H9 (cell line): ENCODE measurements around the gene STK32C. TPM values are rescaled to one million over a fixed set of nuclear protein-coding genes. Genes with fewer than 3 reads are reported as not detected.

Source experiments
- DNase-seq: peaks from one replicate; pipeline ENCODE4 v3.0.0-alpha.2; 2017
- H2AFZ ChIP-seq: one replicate; pipeline ENCODE4 v1.6.1; 2013; ENCODE audit warnings: mild to moderate bottlenecking, low read length, control low read depth, moderate library complexity
- H2AK5ac ChIP-seq: 2 replicates; pipeline ENCODE4 v1.6.1; 2013; ENCODE audit warnings: low read length, control low read depth, mixed read lengths; ENCODE audit not compliant: insufficient read length
- H2BK120ac ChIP-seq: one replicate; pipeline ENCODE4 v1.6.1; 2013; ENCODE audit warnings: low read depth, mild to moderate bottlenecking, low read length, control low read depth, inconsistent platforms; ENCODE audit not compliant: poor library complexity, severe bottlenecking
- H2BK12ac ChIP-seq: 2 replicates; pipeline ENCODE4 v1.6.1; 2013; ENCODE audit warnings: low read length, control low read depth, mixed read lengths, low read depth; ENCODE audit not compliant: insufficient read length
- H2BK15ac ChIP-seq: 2 replicates; pipeline ENCODE4 v1.6.1; 2013; ENCODE audit warnings: low read depth, low read length, control low read depth
- H2BK20ac ChIP-seq: one replicate; pipeline ENCODE4 v1.6.1; 2013; ENCODE audit warnings: low read depth, mild to moderate bottlenecking, low read length, control low read depth, inconsistent platforms; ENCODE audit not compliant: poor library complexity, severe bottlenecking
- H2BK5ac ChIP-seq: 2 replicates; pipeline ENCODE4 v1.6.1; 2013; ENCODE audit warnings: low read length, control low read depth, mixed read lengths; ENCODE audit not compliant: insufficient read length
- H3K14ac ChIP-seq: 2 replicates; pipeline ENCODE4 v1.6.1; 2013; ENCODE audit warnings: low read length, control low read depth; ENCODE audit not compliant: insufficient read depth
- H3K18ac ChIP-seq: 2 replicates; pipeline ENCODE4 v1.6.1; 2013; ENCODE audit warnings: low read depth, mild to moderate bottlenecking, mixed read lengths, low read length, control low read depth; ENCODE audit not compliant: insufficient read length
- H3K23ac ChIP-seq: 2 replicates; pipeline ENCODE4 v1.6.1; 2013; ENCODE audit warnings: low read length, control low read depth, mixed read lengths, low read depth; ENCODE audit not compliant: insufficient read length
- H3K23me2 ChIP-seq: 2 replicates; pipeline ENCODE4 v1.6.1; 2013; ENCODE audit warnings: low read depth, mild to moderate bottlenecking, mixed read lengths, low read length, control low read depth; ENCODE audit not compliant: insufficient read length, poor library complexity, severe bottlenecking
- H3K27ac ChIP-seq: 2 replicates; pipeline ENCODE4 v1.5.1; 2013; ENCODE audit warnings: low read length, control low read depth, mixed read lengths, low read depth; ENCODE audit not compliant: insufficient read length
- H3K27me3 ChIP-seq: 2 replicates; pipeline ENCODE4 v1.6.1; 2013; ENCODE audit warnings: low read length, control low read depth, inconsistent platforms; ENCODE audit not compliant: insufficient read depth
- H3K4ac ChIP-seq: 2 replicates; pipeline ENCODE4 v1.6.1; 2013; ENCODE audit warnings: low read depth, mild to moderate bottlenecking, control low read depth, inconsistent platforms, low read length, moderate library complexity
- H3K4me1 ChIP-seq: 2 replicates; pipeline ENCODE4 v1.6.1; 2013; ENCODE audit warnings: low read length, control low read depth, inconsistent platforms; ENCODE audit not compliant: insufficient read depth
- H3K4me2 ChIP-seq: 2 replicates; pipeline ENCODE4 v1.6.1; 2013; ENCODE audit warnings: low read length, control low read depth, mixed read lengths; ENCODE audit not compliant: insufficient read length, insufficient read depth
- H3K56ac ChIP-seq: 2 replicates; pipeline ENCODE4 v1.6.1; 2013; ENCODE audit warnings: low read depth, mild to moderate bottlenecking, mixed read lengths, low read length, control low read depth; ENCODE audit not compliant: insufficient read length
- H3K79me1 ChIP-seq: 2 replicates; pipeline ENCODE4 v1.6.1; 2013; ENCODE audit warnings: low read depth, mild to moderate bottlenecking, moderate library complexity, low read length, control low read depth, inconsistent platforms; ENCODE audit not compliant: insufficient read depth, poor library complexity, severe bottlenecking
- H3K79me2 ChIP-seq: 2 replicates; pipeline ENCODE4 v1.6.1; 2013; ENCODE audit warnings: low read length, control low read depth, inconsistent platforms; ENCODE audit not compliant: insufficient read depth
- H3K9ac ChIP-seq: 2 replicates; pipeline ENCODE4 v1.6.1; 2013; ENCODE audit warnings: low read length, control low read depth, mixed read lengths; ENCODE audit not compliant: insufficient read length; ENCODE audit errors: extremely low read depth
- H3K9me3 ChIP-seq: one replicate; pipeline ENCODE4 v1.6.1; 2013; ENCODE audit warnings: low read depth, low read length, inconsistent platforms; ENCODE audit not compliant: control insufficient read depth
- H3T11ph ChIP-seq: one replicate; pipeline ENCODE4 v1.6.1; 2013; ENCODE audit warnings: mild to moderate bottlenecking, low read length, control low read depth, inconsistent platforms
- H4K20me1 ChIP-seq: one replicate; pipeline ENCODE4 v1.6.1; 2013; ENCODE audit not compliant: control insufficient read depth, insufficient read length, insufficient read depth
- H4K5ac ChIP-seq: 2 replicates; pipeline ENCODE4 v1.6.1; 2013; ENCODE audit warnings: low read depth, mild to moderate bottlenecking, mixed read lengths, low read length, control low read depth; ENCODE audit not compliant: insufficient read length
- H4K8ac ChIP-seq: replicated peaks from 2 replicates; pipeline ENCODE4 v1.6.1; 2013; ENCODE audit warnings: low read length, control low read depth, mixed read lengths, low read depth; ENCODE audit not compliant: insufficient read length
- H4K91ac ChIP-seq: 2 replicates; pipeline ENCODE4 v1.6.1; 2013; ENCODE audit warnings: low read depth, mild to moderate bottlenecking, moderate library complexity, mixed read lengths, low read length, control low read depth; ENCODE audit not compliant: insufficient read length
- H3K27ac Mint-ChIP-seq, 3 experiments: 2 replicates in 2 of 3; 3 replicates in 1 of 3; pipeline ENCODE4 v1.8.0; 2020 to 2021; ENCODE audit warnings: mixed read lengths in 3 of 3, mild to moderate bottlenecking in 1 of 3, moderate library complexity in 1 of 3
- H3K27me3 Mint-ChIP-seq: 2 replicates; pipeline ENCODE4 v1.8.0; 2021; ENCODE audit warnings: low read depth, mild to moderate bottlenecking, moderate library complexity, mixed read lengths
- H3K36me3 Mint-ChIP-seq, 3 experiments: 2 replicates in 2 of 3; 3 replicates in 1 of 3; pipeline ENCODE4 v1.8.0; 2020 to 2021; ENCODE audit warnings: low read depth in 3 of 3, mixed read lengths in 3 of 3; ENCODE audit not compliant: insufficient read depth in 1 of 3
- H3K4me1 Mint-ChIP-seq, 2 experiments: 2 replicates each; pipeline ENCODE4 v1.8.0; 2020; ENCODE audit warnings: mixed read lengths in 2 of 2
- H3K4me3 Mint-ChIP-seq, 2 experiments: 2 replicates in 1 of 2; 3 replicates in 1 of 2; pipeline ENCODE4 v1.8.0; 2020 to 2021; ENCODE audit warnings: mild to moderate bottlenecking in 2 of 2, mixed read lengths in 2 of 2, moderate library complexity in 1 of 2
- H3K9me3 Mint-ChIP-seq, 2 experiments: 2 replicates in 1 of 2; 3 replicates in 1 of 2; pipeline ENCODE4 v1.8.0; 2020; ENCODE audit warnings: mild to moderate bottlenecking in 2 of 2, mixed read lengths in 2 of 2, moderate library complexity in 1 of 2
- CTCF ChIP-seq: fragments of 200-600 bp; sonication (generic); conservative IDR thresholded peaks from 3 replicates; pipeline ENCODE4 v1.8.0; 2021; ENCODE audit warnings: antibody characterized with exemption, mild to moderate bottlenecking
- WGBS: extraction: QIAGEN DNeasy Blood & Tissue Kit; methylation state at CpG from one replicate; pipeline ENCODE4 v1.1.7; 2013; ENCODE audit warnings: missing lambda C conversion rate, low lambda C conversion rate, mixed read lengths; ENCODE audit not compliant: insufficient read length; ENCODE audit errors: extremely low coverage; 5-methylcytosine and 5-hydroxymethylcytosine counted together
- total RNA-seq: library from RNA; stranded (reverse); gene quantifications from 2 replicates; pipeline ENCODE4 v1.2.1, GENCODE V29; 2021

Gene STK32C
- total RNA-seq, 1 experiment from 2014 or later = 11.3 TPM

GRCh38 chr10:132163278-132163765, 144.4 kb downstream of the STK32C start:
- H3K27ac ChIP-seq = no peak overlapping the region
- no peak overlapping the region; a peak in 1 of 7 replicates for H3K27ac Mint-ChIP-seq
- no peak overlapping the region for H3K4ac ChIP-seq
- no peak overlapping the region for H4K91ac ChIP-seq
- peaks cover 14 to 27% of the 10 kb centered on the region in 2 experiments for H3K4me1 Mint-ChIP-seq
- no peak overlapping the region for H3K14ac ChIP-seq
- H3K79me1 ChIP-seq = no peaks in the 10 kb centered on the region
- H3K18ac ChIP-seq = no peak overlapping the region
- peak overlapping the region; percentile 20 for H3K4me2 ChIP-seq
- H2BK20ac ChIP-seq = no peak overlapping the region
- H3K36me3 Mint-ChIP-seq = no peaks in the 10 kb centered on the region; a peak in 1 of 7 replicates
- peak; percentile 55 for TF ChIP-seq CTCF
- H2BK12ac ChIP-seq = no peak overlapping the region
- no peak overlapping the region for H2AK5ac ChIP-seq
- no peaks in the 10 kb centered on the region for H4K20me1 ChIP-seq
- H3K4me1 ChIP-seq = no peaks in the 10 kb centered on the region; the same call in 1 of the 2 replicates
- H2BK5ac ChIP-seq = no peak overlapping the region
- peak overlapping the region; percentile 31 to 50; a peak in 3 of 5 replicates for H3K4me3 Mint-ChIP-seq
- H3T11ph ChIP-seq = no peak overlapping the region
- no CpG with 5 or more reads among the region's 16 CpGs for WGBS
- H2AFZ ChIP-seq = no peak overlapping the region
- H3K79me2 ChIP-seq = no peaks in the 10 kb centered on the region
- no peak overlapping the region for H2BK15ac ChIP-seq
- no peak overlapping the region for H2BK120ac ChIP-seq
- H3K9ac ChIP-seq = no peak overlapping the region
- no peaks in the 10 kb centered on the region for H3K23me2 ChIP-seq
- H3K27me3 ChIP-seq = no peaks in the 10 kb centered on the region
- peaks cover 7% of the 10 kb centered on the region for H3K27me3 Mint-ChIP-seq
- no peak overlapping the region for H3K56ac ChIP-seq
- H3K9me3 ChIP-seq = no peaks in the 10 kb centered on the region
- H3K23ac ChIP-seq = no peak overlapping the region
- no peak overlapping the region for H4K8ac ChIP-seq
- H4K5ac ChIP-seq = no peak overlapping the region
- peaks cover 0 to 5% of the 10 kb centered on the region in 2 experiments; a peak in 4 of 5 replicates for H3K9me3 Mint-ChIP-seq
- DNase-seq = peak; percentile 98
